Measurements from ENCODE around the gene TEX19.
"Not testable (repeated sequence)": the region's sequence is repeated elsewhere in the genome, so short reads cannot be mapped to it uniquely, and the experiment has no call there.

The TEX19 gene

DNA sequence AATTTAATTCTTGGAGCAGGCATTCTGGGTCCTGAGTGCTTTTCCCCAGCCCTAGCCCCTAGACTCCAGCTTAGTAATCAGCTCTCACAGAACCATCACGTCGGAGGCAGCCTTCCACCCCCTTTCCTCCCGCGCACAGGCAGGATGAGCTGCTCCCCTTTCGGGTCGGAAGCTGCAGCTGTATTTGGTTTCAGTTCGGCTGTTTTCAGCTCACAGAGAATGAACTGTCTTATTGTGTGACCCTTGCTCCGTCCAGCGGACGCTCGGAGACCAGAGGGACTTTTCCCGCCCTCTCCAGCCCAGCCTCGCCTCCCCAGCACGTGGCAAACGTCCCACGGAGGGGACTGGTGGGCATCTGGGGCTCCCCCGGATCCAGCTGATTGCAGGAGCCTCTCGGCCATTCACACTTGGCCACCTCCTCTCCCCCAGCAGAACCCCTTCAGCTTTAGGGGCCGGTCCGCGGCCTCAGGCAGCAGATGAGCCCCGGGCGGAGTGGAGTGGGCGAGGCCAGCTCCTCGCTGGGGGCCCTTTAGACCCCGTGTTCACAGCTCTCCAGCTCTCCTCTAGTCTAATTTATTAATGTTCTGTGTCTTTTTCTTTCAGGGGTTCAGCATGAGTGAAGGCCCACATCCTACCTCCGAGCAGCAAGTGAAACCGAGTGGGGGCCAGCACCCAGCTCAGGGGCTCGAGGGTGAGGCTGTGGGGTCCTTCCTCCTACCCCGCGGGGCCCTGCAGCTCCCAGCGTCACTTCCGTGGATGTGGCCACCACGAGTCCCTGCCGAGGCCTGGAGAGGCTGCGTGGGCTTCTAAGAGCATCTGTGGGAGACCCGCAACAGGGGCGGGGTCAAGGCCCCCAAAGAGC lies 11.7 kb downstream of the TEX19 start:
- Mint-ChIP-seq H3K4me1 (peaks cover 46% of the 10 kb centered on the region), H3K9me3 (peaks cover 8% of the 10 kb centered on the region), H3K4me3 (peak overlapping the region; percentile 62), H3K36me3 (ENCODE audit: low read depth) (peaks cover 4% of the 10 kb centered on the region), H3K27me3 (ENCODE audit: low read depth, poor library complexity) (peaks cover 25% of the 10 kb centered on the region), H3K27ac (no peak overlapping the region)
- TF ChIP-seq, protein P1, sequence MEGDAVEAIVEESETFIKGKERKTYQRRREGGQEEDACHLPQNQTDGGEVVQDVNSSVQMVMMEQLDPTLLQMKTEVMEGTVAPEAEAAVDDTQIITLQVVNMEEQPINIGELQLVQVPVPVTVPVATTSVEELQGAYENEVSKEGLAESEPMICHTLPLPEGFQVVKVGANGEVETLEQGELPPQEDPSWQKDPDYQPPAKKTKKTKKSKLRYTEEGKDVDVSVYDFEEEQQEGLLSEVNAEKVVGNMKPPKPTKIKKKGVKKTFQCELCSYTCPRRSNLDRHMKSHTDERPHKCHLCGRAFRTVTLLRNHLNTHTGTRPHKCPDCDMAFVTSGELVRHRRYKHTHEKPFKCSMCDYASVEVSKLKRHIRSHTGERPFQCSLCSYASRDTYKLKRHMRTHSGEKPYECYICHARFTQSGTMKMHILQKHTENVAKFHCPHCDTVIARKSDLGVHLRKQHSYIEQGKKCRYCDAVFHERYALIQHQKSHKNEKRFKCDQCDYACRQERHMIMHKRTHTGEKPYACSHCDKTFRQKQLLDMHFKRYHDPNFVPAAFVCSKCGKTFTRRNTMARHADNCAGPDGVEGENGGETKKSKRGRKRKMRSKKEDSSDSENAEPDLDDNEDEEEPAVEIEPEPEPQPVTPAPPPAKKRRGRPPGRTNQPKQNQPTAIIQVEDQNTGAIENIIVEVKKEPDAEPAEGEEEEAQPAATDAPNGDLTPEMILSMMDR (IDR thresholded peaks at IDR 0.05): no peak
- no peak for DNase-seq

- Mint-ChIP-seq H3K4me3 (peak within 1 kb of the TSS; percentile 80), H3K27me3 (ENCODE audit: low read depth, poor library complexity) (peaks cover 25% of the 10 kb centered on the region), H3K36me3 (ENCODE audit: low read depth) (peaks cover 4% of the 10 kb centered on the region), H3K4me1 (peaks cover 43% of the 10 kb centered on the region), H3K9me3 (peaks cover 8% of the 10 kb centered on the region), H3K27ac (peak within 1 kb of the TSS; percentile 74)
- DNase-seq: peak; percentile 79
- TF ChIP-seq, protein P1 (IDR thresholded peaks at IDR 0.05): no peak
These were observed 12.5 kb downstream of the TEX19 start, which contains the start of gene UTS2R for GRCh38 chr17:82371333-82372248. TSS of gene UTS2R (plus strand) at chr17:82371765. CDS start at chr17:82374325, 2,560 bp downstream.

DNA sequence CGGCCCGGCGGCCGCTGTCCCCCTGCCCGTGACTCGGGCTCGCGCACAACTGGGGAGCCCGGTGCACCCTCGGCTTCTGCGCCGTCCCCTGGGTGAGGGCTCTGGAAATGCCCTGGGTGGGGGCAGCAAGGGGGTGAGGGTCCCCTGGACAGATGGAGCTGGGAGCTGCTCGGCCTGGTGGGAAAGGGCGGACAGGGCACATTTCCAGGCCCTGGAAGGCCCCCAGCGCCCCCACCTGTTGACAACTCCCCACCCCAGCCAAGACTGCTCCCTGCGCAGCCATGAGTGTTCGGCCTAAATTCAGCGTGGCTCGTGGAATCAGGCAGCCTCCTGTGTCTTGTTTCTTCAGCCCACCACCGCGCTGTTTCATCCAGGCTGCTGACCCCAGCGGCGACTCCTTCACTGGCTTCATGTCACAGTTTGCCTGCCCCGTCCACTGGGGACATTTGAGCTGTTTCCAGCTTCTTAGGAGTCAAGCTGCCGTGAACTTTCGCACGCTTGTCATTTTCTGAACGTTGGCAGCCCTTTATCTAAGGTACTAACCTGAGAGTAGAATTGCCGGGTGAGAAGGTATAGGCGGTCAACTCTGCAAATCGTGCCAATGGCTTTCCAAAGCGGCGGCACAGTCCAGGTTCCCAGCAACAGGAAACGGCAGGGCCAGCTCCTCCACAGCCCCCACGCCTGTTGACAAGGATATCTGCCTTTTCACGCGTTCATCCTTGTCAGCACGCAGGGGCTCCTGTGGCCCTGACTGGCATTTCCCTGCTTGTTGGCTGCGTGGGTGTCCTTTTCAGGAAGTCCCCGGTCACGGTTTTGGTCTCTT lies 13.4 kb downstream of the TEX19 start:
- Mint-ChIP-seq H3K36me3 (ENCODE audit: low read depth) (peaks cover 4% of the 10 kb centered on the region), H3K27me3 (ENCODE audit: low read depth, poor library complexity) (peaks cover 26% of the 10 kb centered on the region), H3K4me3 (peak overlapping the region; percentile 80), H3K4me1 (peaks cover 34% of the 10 kb centered on the region), H3K27ac (peak overlapping the region; percentile 74), H3K9me3 (peaks cover 8% of the 10 kb centered on the region)
- DNase-seq: peak; percentile 52
- TF ChIP-seq, protein P1 (IDR thresholded peaks at IDR 0.05): no peak

DNA sequence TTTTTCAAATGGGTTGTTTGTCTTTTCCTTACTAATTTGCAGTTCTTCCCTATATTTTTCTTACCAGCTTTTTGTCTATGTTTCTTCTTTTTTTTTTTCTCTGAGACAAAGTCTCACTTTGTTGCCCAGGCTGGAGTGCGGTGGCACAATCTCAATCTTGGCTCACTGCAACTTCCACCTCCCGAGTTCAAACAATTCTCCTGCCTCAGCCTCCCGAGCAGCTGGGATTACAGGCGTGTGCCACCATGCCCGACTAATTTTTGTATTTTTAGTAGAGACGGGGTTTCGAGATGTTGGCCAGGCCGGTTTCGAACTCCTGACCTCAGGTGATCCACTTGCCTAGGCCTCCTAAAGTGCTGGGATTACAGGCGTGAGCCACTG lies 14.0 kb downstream of the TEX19 start:
- H3K9me3 Mint-ChIP-seq; H3K27ac Mint-ChIP-seq; DNase-seq; H3K36me3 Mint-ChIP-seq (ENCODE audit: low read depth): not testable (repeated sequence)
- Mint-ChIP-seq H3K27me3 (ENCODE audit: low read depth, poor library complexity) (peaks cover 30% of the 10 kb centered on the region), H3K4me3 (peak overlapping the region; percentile 80), H3K4me1 (peaks cover 28% of the 10 kb centered on the region)

DNA sequence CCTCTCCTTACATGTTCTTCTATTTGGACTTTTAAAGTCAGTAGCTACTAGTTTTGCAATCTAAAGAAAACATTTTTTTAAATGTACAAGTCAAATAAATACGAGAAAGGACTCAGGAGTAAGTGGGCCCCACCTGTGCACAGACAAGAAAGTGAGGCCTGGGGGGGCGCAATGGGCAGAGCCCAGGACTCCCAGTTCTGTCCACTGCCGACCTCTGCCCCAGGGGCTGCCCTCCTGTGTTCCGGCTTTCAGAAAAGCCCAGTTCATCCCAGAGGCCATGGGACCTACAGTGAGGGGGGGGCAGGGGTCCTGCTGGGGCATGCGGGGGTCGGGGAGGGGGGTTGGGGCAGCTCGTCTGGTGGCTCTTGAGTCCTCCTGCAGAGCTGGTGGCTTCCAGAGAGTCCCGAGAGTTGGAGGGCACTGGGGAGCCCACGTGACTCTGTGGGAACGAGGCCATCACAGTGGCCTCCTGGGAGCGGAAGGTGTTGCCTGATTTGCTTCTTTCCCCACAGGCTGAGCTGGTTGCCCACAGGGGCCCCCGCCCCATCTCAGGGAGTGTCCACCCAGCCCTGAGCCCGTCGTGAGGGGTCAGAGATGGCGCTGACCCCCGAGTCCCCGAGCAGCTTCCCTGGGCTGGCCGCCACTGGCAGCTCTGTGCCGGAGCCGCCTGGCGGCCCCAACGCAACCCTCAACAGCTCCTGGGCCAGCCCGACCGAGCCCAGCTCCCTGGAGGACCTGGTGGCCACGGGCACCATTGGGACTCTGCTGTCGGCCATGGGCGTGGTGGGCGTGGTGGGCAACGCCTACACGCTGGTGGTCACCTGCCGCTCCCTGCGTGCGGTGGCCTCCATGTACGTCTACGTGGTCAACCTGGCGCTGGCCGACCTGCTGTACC lies 14.9 kb downstream of the TEX19 start:
- Mint-ChIP-seq H3K36me3 (ENCODE audit: low read depth) (no peaks in the 10 kb centered on the region), H3K4me1 (peaks cover 29% of the 10 kb centered on the region), H3K27me3 (ENCODE audit: low read depth, poor library complexity) (peaks cover 30% of the 10 kb centered on the region), H3K9me3 (no peaks in the 10 kb centered on the region), H3K4me3 (peak overlapping the region; percentile 80), H3K27ac (no peak overlapping the region)
- DNase-seq: no peak
- TF ChIP-seq, protein P1 (IDR thresholded peaks at IDR 0.05): no peak

All from nephron progenitor cell (in vitro differentiated cells).